Naive thymus-derived CD4-positive, alpha-beta T cell (primary cell): ENCODE measurements around the gene DAGLA. TPM values are rescaled to one million over a fixed set of nuclear protein-coding genes. Genes with fewer than 3 reads are reported as not detected.

Experiments
- ATAC-seq: fragments of 150-1000 bp; cut with Tn5 transposase; 2 replicates; pipeline ENCODE4 v1.10.0; 2021; ENCODE audit warnings: mild to moderate bottlenecking, moderate library complexity
- CTCF ChIA-PET: fragments of 350-600 bp; sonication (Branson Sonifier 250); formaldehyde crosslinking; loops from one replicate; lab custom pipeline; 2021; ENCODE audit warnings: antibody characterized with exemption; lab: Charles Lee
- POLR2A ChIA-PET: fragments of 350-600 bp; sonication (Branson Sonifier 250); formaldehyde crosslinking; loops from one replicate; lab custom pipeline; 2021; ENCODE audit warnings: antibody characterized with exemption, inconsistent platforms; lab: Charles Lee
- DNase-seq, 9 donors: peaks; one replicate each; pipeline versions ENCODE4 v3.0.0 to v3.0.0-alpha.2; 2020 to 2022; ENCODE audit warnings: mixed read lengths in 1 of 9
- H3K27ac ChIP-seq: one replicate; pipeline ENCODE4 v1.7.0; 2013; ENCODE audit warnings: mild to moderate bottlenecking, low read depth, low read length, moderate library complexity
- H3K27me3 ChIP-seq, 2 donors: one replicate each; pipeline ENCODE4 v1.7.0; 2013; ENCODE audit warnings: low read length in 2 of 2, mild to moderate bottlenecking in 2 of 2, moderate library complexity in 2 of 2; ENCODE audit not compliant: control insufficient read depth in 2 of 2, insufficient read depth in 2 of 2
- H3K36me3 ChIP-seq, 3 experiments: 1 replicate in 2 of 3; 2 replicates in 1 of 3; pipeline ENCODE4 v1.7.0; 2013; ENCODE audit warnings: low read length in 3 of 3, mild to moderate bottlenecking in 3 of 3, moderate library complexity in 1 of 3; ENCODE audit not compliant: insufficient read depth in 3 of 3, control insufficient read depth in 2 of 3
- H3K4me1 ChIP-seq, 2 donors: one replicate each; pipeline ENCODE4 v1.7.0; 2013; ENCODE audit warnings: low read length in 2 of 2, mild to moderate bottlenecking in 2 of 2, moderate library complexity in 1 of 2; ENCODE audit not compliant: control insufficient read depth in 2 of 2, insufficient read depth in 2 of 2
- H3K4me3 ChIP-seq: 2 replicates; pipeline ENCODE4 v1.7.0; 2013; ENCODE audit warnings: mild to moderate bottlenecking, low read length
- H3K9me3 ChIP-seq, 3 experiments: 1 replicate in 2 of 3; 2 replicates in 1 of 3; pipeline ENCODE4 v1.7.0; 2013; ENCODE audit warnings: low read length in 3 of 3; ENCODE audit not compliant: control insufficient read depth in 2 of 3
- H3K27ac Mint-ChIP-seq, 9 donors: one replicate each; pipeline ENCODE4 v1.8.0; 2020 to 2022; ENCODE audit warnings: mixed read lengths in 9 of 9, mild to moderate bottlenecking in 8 of 9, moderate library complexity in 5 of 9, inconsistent platforms in 2 of 9
- H3K27me3 Mint-ChIP-seq, 5 donors: one replicate each; pipeline ENCODE4 v1.8.0; 2021 to 2022; ENCODE audit warnings: mixed read lengths in 5 of 5, mild to moderate bottlenecking in 1 of 5
- H3K36me3 Mint-ChIP-seq, 5 donors: one replicate each; pipeline ENCODE4 v1.8.0; 2020 to 2022; ENCODE audit warnings: mixed read lengths in 5 of 5, mild to moderate bottlenecking in 3 of 5, inconsistent platforms in 1 of 5
- H3K4me1 Mint-ChIP-seq, 7 donors: one replicate each; pipeline ENCODE4 v1.8.0; 2020 to 2022; ENCODE audit warnings: mixed read lengths in 7 of 7, mild to moderate bottlenecking in 3 of 7, inconsistent platforms in 1 of 7
- H3K4me3 Mint-ChIP-seq, 10 donors: one replicate each; pipeline ENCODE4 v1.8.0; 2020 to 2022; ENCODE audit warnings: mild to moderate bottlenecking in 10 of 10, mixed read lengths in 10 of 10, moderate library complexity in 6 of 10, inconsistent platforms in 2 of 10
- H3K9me3 Mint-ChIP-seq, 11 donors: one replicate each; pipeline ENCODE4 v1.8.0; 2020 to 2022; ENCODE audit warnings: mixed read lengths in 11 of 11, mild to moderate bottlenecking in 4 of 11, inconsistent platforms in 1 of 11, moderate library complexity in 1 of 11
- intact Hi-C, 2 donors: fragments of 100-400 bp; cut with micrococcal nuclease; formaldehyde crosslinking; loops; one replicate each; pipeline ENCODE4 v1.15.1; 2023
- polyA plus RNA-seq, 2 donors: library from polyadenylated mRNA; unstranded; fragments of 300-500 nt; fragmentation: Illumina TruSeq; gene quantifications; one replicate each; pipeline ENCODE4 v1.2.3, GENCODE V29; 2021
- total RNA-seq, 6 experiments: library from RNA in 5 of 6; stranded (reverse) in 5 of 6; gene quantifications; 1 replicate in 5 of 6; 2 replicates in 1 of 6; pipeline ENCODE4 v1.2.3 and lab custom pipeline; 2021 to 2026

Gene DAGLA
- total and polyA plus RNA-seq, 7 experiments from 2014 or later = 0.15 to 2.1 (median 0.26) TPM

GRCh38 chr11:61765550-61766253 is 85.5 kb downstream of the DAGLA start:
- H3K36me3 Mint-ChIP-seq = no peaks in the 10 kb centered on the region
- no peaks in the 10 kb centered on the region for H3K4me1 Mint-ChIP-seq
- H3K9me3 ChIP-seq = no peaks in the 10 kb centered on the region
- no peaks in the 10 kb centered on the region for H3K27me3 ChIP-seq
- intact Hi-C loops = no loop called here
- H3K36me3 ChIP-seq = no peaks in the 10 kb centered on the region
- no peaks in the 10 kb centered on the region for H3K9me3 Mint-ChIP-seq
- no peak overlapping the region for H3K27ac Mint-ChIP-seq
- no peak overlapping the region for H3K4me3 ChIP-seq
- DNase-seq (no peak), ATAC-seq (no peak)
- H3K4me1 ChIP-seq = no peaks in the 10 kb centered on the region
- ChIA-PET CTCF (no interaction called here), POLR2A (no interaction called here)
- H3K27ac ChIP-seq = no peak overlapping the region
- no peak overlapping the region for H3K4me3 Mint-ChIP-seq
- peaks cover 0 to 6% (median 0%) of the 10 kb centered on the region in 5 donors for H3K27me3 Mint-ChIP-seq

- no peaks in the 10 kb centered on the region for H3K36me3 Mint-ChIP-seq
- no peak overlapping the region for H3K27ac ChIP-seq
- H3K27me3 ChIP-seq = no peaks in the 10 kb centered on the region
- intact Hi-C loops = no loop called here
- H3K4me1 ChIP-seq = no peaks in the 10 kb centered on the region
- no peaks in the 10 kb centered on the region for H3K9me3 ChIP-seq
- H3K36me3 ChIP-seq = no peaks in the 10 kb centered on the region
- no peak overlapping the region for H3K4me3 ChIP-seq
- H3K4me3 Mint-ChIP-seq = no peak overlapping the region
- ATAC-seq (no peak), DNase-seq (no peak)
- H3K4me1 Mint-ChIP-seq = peaks cover 0 to 4% (median 0%) of the 10 kb centered on the region in 7 donors
- H3K27ac Mint-ChIP-seq = no peak overlapping the region
- H3K27me3 Mint-ChIP-seq = peaks cover 0 to 6% (median 0%) of the 10 kb centered on the region in 5 donors
- POLR2A ChIA-PET = no interaction called here
- H3K9me3 Mint-ChIP-seq = no peaks in the 10 kb centered on the region
- CTCF ChIA-PET = no interaction called here
Observed at GRCh38 chr11:61766353-61766841, 86.2 kb downstream of the DAGLA start.

GRCh38 chr11:61768376-61769076 is 88.3 kb downstream of the DAGLA start:
- Histone ChIP-seq H3K4me3 (no peak overlapping the region), H3K4me1 (peaks cover 0 to 7% of the 10 kb centered on the region in 2 donors), H3K27me3 (no peaks in the 10 kb centered on the region), H3K36me3 (no peaks in the 10 kb centered on the region), H3K27ac (no peak overlapping the region), H3K9me3 (no peaks in the 10 kb centered on the region)
- POLR2A ChIA-PET = no interaction called here
- no peak for ATAC-seq
- no peaks in the 10 kb centered on the region for H3K9me3 Mint-ChIP-seq
- peak overlapping the region in 1 of 9 donors; percentile 39 for H3K27ac Mint-ChIP-seq
- peaks cover 0 to 7% (median 0%) of the 10 kb centered on the region in 7 donors for H3K4me1 Mint-ChIP-seq
- H3K36me3 Mint-ChIP-seq = no peaks in the 10 kb centered on the region
- DNase-seq = no peak
- H3K27me3 Mint-ChIP-seq = no peaks in the 10 kb centered on the region
- CTCF ChIA-PET = no interaction called here
- intact Hi-C loops = no loop called here
- H3K4me3 Mint-ChIP-seq = no peak overlapping the region

GRCh38 chr11:61769169-61769920 is 89.2 kb downstream of the DAGLA start:
- Mint-ChIP-seq H3K9me3 (no peaks in the 10 kb centered on the region), H3K4me3 (no peak overlapping the region), H3K36me3 (no peaks in the 10 kb centered on the region), H3K27me3 (no peaks in the 10 kb centered on the region), H3K27ac (no peak overlapping the region), H3K4me1 (peaks cover 0 to 7% (median 0%) of the 10 kb centered on the region in 7 donors)
- intact Hi-C loops = no loop called here
- no peaks in the 10 kb centered on the region for H3K27me3 ChIP-seq
- DNase-seq (no peak), ATAC-seq (no peak)
- H3K4me3 ChIP-seq = no peak overlapping the region
- H3K4me1 ChIP-seq = peaks cover 0 to 7% of the 10 kb centered on the region in 2 donors
- no peak overlapping the region for H3K27ac ChIP-seq
- no peaks in the 10 kb centered on the region for H3K36me3 ChIP-seq
- POLR2A ChIA-PET = no interaction called here
- CTCF ChIA-PET = no interaction called here
- no peaks in the 10 kb centered on the region for H3K9me3 ChIP-seq

GRCh38 chr11:61769946-61770683 is 89.9 kb downstream of the DAGLA start:
- DNase-seq = no peak
- no peak overlapping the region for H3K4me3 Mint-ChIP-seq
- peaks cover 0 to 7% of the 10 kb centered on the region in 2 donors for H3K4me1 ChIP-seq
- CTCF ChIA-PET = no interaction called here
- intact Hi-C loops = no loop called here
- H3K36me3 Mint-ChIP-seq = no peaks in the 10 kb centered on the region
- no peaks in the 10 kb centered on the region for H3K27me3 ChIP-seq
- H3K4me3 ChIP-seq = no peak overlapping the region
- no peaks in the 10 kb centered on the region for H3K9me3 ChIP-seq
- H3K27ac ChIP-seq = no peak overlapping the region
- POLR2A ChIA-PET = no interaction called here
- H3K9me3 Mint-ChIP-seq = no peaks in the 10 kb centered on the region
- H3K4me1 Mint-ChIP-seq = peaks cover 0 to 7% (median 0%) of the 10 kb centered on the region in 7 donors
- H3K27me3 Mint-ChIP-seq = no peaks in the 10 kb centered on the region
- ATAC-seq = no peak
- H3K27ac Mint-ChIP-seq = no peak overlapping the region
- no peaks in the 10 kb centered on the region for H3K36me3 ChIP-seq

- H3K27ac ChIP-seq = no peak overlapping the region
- H3K4me3 Mint-ChIP-seq = no peak overlapping the region
- H3K36me3 Mint-ChIP-seq = no peaks in the 10 kb centered on the region
- H3K4me3 ChIP-seq = no peak overlapping the region
- CTCF ChIA-PET = no interaction called here
- POLR2A ChIA-PET = no interaction called here
- no peaks in the 10 kb centered on the region for H3K9me3 ChIP-seq
- no peak for DNase-seq
- H3K9me3 Mint-ChIP-seq = no peaks in the 10 kb centered on the region
- H3K27ac Mint-ChIP-seq = peak overlapping the region in 2 of 9 donors; percentile 18 to 22
- intact Hi-C loops = no loop called here
- ATAC-seq = no peak
- H3K36me3 ChIP-seq = no peaks in the 10 kb centered on the region
- peaks cover 0 to 7% of the 10 kb centered on the region in 2 donors for H3K4me1 ChIP-seq
- H3K27me3 ChIP-seq = no peaks in the 10 kb centered on the region
- peaks cover 0 to 11% (median 2%) of the 10 kb centered on the region in 7 donors for H3K4me1 Mint-ChIP-seq
- H3K27me3 Mint-ChIP-seq = peaks cover 0 to 2% (median 0%) of the 10 kb centered on the region in 5 donors
Observed at GRCh38 chr11:61771195-61771894, 91.2 kb downstream of the DAGLA start.
